Measurements from ENCODE around the gene SPINDOC. TPM values are rescaled to one million over a fixed set of nuclear protein-coding genes. Genes with fewer than 3 reads are reported as not detected.
A peak's percentile ranks its signal among the peaks of the same experiment; 100 is the strongest.

The SPINDOC gene
- total RNA-seq, 1 donor, result 17.7 TPM

- no peak overlapping the region for H2AFZ ChIP-seq (ENCODE audit: low read length)
- peaks cover 71% of the 10 kb centered on the region for H4K20me1 ChIP-seq (ENCODE audit: insufficient read depth, low read length)
- TF ChIP-seq, protein P1, sequence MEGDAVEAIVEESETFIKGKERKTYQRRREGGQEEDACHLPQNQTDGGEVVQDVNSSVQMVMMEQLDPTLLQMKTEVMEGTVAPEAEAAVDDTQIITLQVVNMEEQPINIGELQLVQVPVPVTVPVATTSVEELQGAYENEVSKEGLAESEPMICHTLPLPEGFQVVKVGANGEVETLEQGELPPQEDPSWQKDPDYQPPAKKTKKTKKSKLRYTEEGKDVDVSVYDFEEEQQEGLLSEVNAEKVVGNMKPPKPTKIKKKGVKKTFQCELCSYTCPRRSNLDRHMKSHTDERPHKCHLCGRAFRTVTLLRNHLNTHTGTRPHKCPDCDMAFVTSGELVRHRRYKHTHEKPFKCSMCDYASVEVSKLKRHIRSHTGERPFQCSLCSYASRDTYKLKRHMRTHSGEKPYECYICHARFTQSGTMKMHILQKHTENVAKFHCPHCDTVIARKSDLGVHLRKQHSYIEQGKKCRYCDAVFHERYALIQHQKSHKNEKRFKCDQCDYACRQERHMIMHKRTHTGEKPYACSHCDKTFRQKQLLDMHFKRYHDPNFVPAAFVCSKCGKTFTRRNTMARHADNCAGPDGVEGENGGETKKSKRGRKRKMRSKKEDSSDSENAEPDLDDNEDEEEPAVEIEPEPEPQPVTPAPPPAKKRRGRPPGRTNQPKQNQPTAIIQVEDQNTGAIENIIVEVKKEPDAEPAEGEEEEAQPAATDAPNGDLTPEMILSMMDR (IDR thresholded peaks at IDR 0.05; ENCODE audit: extremely low read depth, low read depth, low read length), result no peak
- no peak overlapping the region for H3K4me3 ChIP-seq (ENCODE audit: insufficient read depth, low read length)
- peaks cover 5% of the 10 kb centered on the region for H3K36me3 ChIP-seq (ENCODE audit: insufficient read depth, low read length)
- H3K27me3 ChIP-seq (ENCODE audit: insufficient read depth, low read length), result no peaks in the 10 kb centered on the region
- H3K27ac ChIP-seq (ENCODE audit: low read depth, low read length), result no peak overlapping the region
- H3K4me1 ChIP-seq (ENCODE audit: insufficient read depth, low read length), result peaks cover 49% of the 10 kb centered on the region
- H3K79me2 ChIP-seq (ENCODE audit: insufficient read depth, low read length), result peaks cover 83% of the 10 kb centered on the region
- no peak for DNase-seq (ENCODE audit: insufficient read length, low spot score, missing footprints)
- H3K4me2 ChIP-seq (ENCODE audit: insufficient read depth, low read length), result no peak overlapping the region
- H3K9me3 ChIP-seq (ENCODE audit: low read depth, low read length), result no peaks in the 10 kb centered on the region
Observed at GRCh38 chr11:63868399-63869064, 55.3 kb downstream of the SPINDOC start.

DNA sequence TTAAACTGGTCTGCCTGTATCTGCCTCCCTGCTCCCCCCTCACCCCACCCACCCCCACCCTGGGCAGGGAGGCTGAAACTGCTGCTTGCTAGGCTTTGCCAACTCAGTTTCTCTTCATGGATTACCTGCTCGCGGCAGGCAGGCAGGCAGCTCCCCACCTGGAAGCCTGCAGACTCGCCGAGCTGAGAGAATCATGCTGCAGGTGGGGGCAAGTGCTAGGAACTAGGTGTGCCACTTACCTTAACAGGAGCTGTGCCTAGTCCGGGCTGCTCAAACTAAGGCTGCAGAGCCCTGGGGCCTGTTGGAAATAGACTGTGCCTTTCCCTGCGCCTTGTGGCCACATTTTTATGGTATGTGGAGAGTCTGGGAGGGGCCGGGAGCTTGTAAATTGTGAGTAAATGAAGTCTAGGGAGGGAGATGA lies 55.9 kb downstream of the SPINDOC start:
- no peak overlapping the region for H3K4me3 ChIP-seq (ENCODE audit: insufficient read depth, low read length)
- H3K4me1 ChIP-seq (ENCODE audit: insufficient read depth, low read length), result peaks cover 49% of the 10 kb centered on the region
- TF ChIP-seq, protein P1 (IDR thresholded peaks at IDR 0.05; ENCODE audit: extremely low read depth, low read depth, low read length), result no peak
- H3K36me3 ChIP-seq (ENCODE audit: insufficient read depth, low read length), result peaks cover 5% of the 10 kb centered on the region
- no peaks in the 10 kb centered on the region for H3K27me3 ChIP-seq (ENCODE audit: insufficient read depth, low read length)
- no peak overlapping the region for H2AFZ ChIP-seq (ENCODE audit: low read length)
- H3K79me2 ChIP-seq (ENCODE audit: insufficient read depth, low read length), result peaks cover 88% of the 10 kb centered on the region
- no peak overlapping the region for H3K4me2 ChIP-seq (ENCODE audit: insufficient read depth, low read length)
- H4K20me1 ChIP-seq (ENCODE audit: insufficient read depth, low read length), result peaks cover 77% of the 10 kb centered on the region
- no peak overlapping the region for H3K27ac ChIP-seq (ENCODE audit: low read depth, low read length)
- DNase-seq (ENCODE audit: insufficient read length, low spot score, missing footprints), result no peak
- H3K9me3 ChIP-seq (ENCODE audit: low read depth, low read length), result no peaks in the 10 kb centered on the region

- H3K79me2 ChIP-seq (ENCODE audit: insufficient read depth, low read length), result peaks cover 88% of the 10 kb centered on the region
- no peak overlapping the region for H2AFZ ChIP-seq (ENCODE audit: low read length)
- DNase-seq (ENCODE audit: insufficient read length, low spot score, missing footprints), result no peak
- H3K27me3 ChIP-seq (ENCODE audit: insufficient read depth, low read length), result no peaks in the 10 kb centered on the region
- H3K4me1 ChIP-seq (ENCODE audit: insufficient read depth, low read length), result peaks cover 49% of the 10 kb centered on the region
- peaks cover 81% of the 10 kb centered on the region for H4K20me1 ChIP-seq (ENCODE audit: insufficient read depth, low read length)
- TF ChIP-seq, protein P1 (IDR thresholded peaks at IDR 0.05; ENCODE audit: extremely low read depth, low read depth, low read length), result no peak
- no peak overlapping the region for H3K4me3 ChIP-seq (ENCODE audit: insufficient read depth, low read length)
- peak overlapping the region; percentile 54 for H3K27ac ChIP-seq (ENCODE audit: low read depth, low read length)
- peak overlapping the region; percentile 4 for H3K4me2 ChIP-seq (ENCODE audit: insufficient read depth, low read length)
- no peaks in the 10 kb centered on the region for H3K9me3 ChIP-seq (ENCODE audit: low read depth, low read length)
- peaks cover 5% of the 10 kb centered on the region for H3K36me3 ChIP-seq (ENCODE audit: insufficient read depth, low read length)
Observed at GRCh38 chr11:63869683-63870082, 56.4 kb downstream of the SPINDOC start.

DNA sequence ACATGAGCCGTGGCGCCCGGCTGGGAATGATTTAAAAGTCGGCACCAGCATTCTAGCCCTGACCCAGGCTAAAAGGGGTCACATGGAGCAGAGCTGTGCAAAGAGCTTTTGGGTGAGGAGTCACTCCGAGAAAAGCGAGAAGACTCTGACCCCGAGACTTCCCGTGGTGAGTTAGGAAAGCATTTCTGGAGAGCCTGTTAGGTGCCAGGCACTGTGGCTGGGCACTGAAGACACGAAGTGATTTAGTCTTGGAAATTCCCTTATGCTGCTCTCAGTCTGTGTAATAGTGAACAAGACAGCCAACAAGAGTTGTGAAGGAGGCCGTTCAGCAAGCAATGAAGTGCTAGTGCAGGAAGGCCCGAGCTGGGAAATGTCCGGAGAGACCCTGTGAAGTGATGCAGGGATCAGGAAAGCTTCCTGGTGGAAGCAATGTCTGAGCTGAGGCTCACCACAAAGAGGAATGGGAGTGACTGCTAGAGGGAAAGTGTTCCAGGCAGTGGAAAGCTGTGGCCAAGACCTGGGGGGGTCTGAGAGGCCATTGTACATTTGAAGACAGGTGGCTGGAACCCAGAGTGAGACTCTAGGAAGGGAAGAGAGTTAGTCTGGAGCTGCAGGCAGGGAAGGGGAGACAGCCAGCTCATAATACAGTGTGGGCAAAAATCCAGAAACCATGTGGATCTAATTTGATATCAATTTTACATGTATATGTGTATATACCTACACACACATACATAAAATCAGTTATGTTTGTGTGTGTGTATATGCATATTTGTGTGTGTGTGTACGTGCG lies 57.3 kb downstream of the SPINDOC start:
- Histone ChIP-seq H3K36me3 (ENCODE audit: insufficient read depth, low read length) (peaks cover under 1% of the 10 kb centered on the region), H3K9me3 (ENCODE audit: low read depth, low read length) (no peaks in the 10 kb centered on the region), H3K4me3 (ENCODE audit: insufficient read depth, low read length) (no peak overlapping the region), H3K27me3 (ENCODE audit: insufficient read depth, low read length) (no peaks in the 10 kb centered on the region), H3K4me1 (ENCODE audit: insufficient read depth, low read length) (peaks cover 47% of the 10 kb centered on the region), H3K27ac (ENCODE audit: low read depth, low read length) (peak overlapping the region; percentile 54), H3K4me2 (ENCODE audit: insufficient read depth, low read length) (peak overlapping the region; percentile 4), H3K79me2 (ENCODE audit: insufficient read depth, low read length) (peaks cover 88% of the 10 kb centered on the region), H2AFZ (ENCODE audit: low read length) (no peak overlapping the region), H4K20me1 (ENCODE audit: insufficient read depth, low read length) (peaks cover 79% of the 10 kb centered on the region)
- peak; percentile 77 for DNase-seq (ENCODE audit: insufficient read length, low spot score, missing footprints)
- TF ChIP-seq, protein P1 (IDR thresholded peaks at IDR 0.05; ENCODE audit: extremely low read depth, low read depth, low read length), result no peak

Data from osteoblast (primary cell).